Anterior cingulate cortex (tissue), 58 donors: Measurements from ENCODE around the gene PACRG.

Source experiments
- DNase-seq, 58 donors: peaks; one replicate each; lab custom pipeline; 2025; lab: John Stamatoyannopoulos, UW

PACRG gene

DNA sequence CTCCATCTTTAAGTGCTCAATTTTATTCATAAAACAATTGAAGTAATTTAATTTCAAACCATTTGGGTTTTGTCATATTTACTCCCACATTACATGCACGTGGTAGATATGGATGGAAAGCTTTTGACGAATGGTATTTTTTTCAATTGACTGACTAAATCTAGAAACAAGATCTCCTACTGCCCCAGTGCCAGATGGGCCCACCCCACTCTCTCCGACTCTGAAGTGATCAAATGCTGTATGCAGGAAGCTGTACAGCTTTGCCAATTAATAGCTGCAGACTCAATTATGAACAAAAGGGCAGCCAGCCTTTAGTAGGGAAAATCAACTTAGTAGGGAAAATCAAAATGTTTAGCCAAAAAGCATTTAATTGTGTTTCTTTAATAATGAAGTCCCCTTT is 46.2 kb downstream of the PACRG start:
- DNase-seq = no peak

DNA sequence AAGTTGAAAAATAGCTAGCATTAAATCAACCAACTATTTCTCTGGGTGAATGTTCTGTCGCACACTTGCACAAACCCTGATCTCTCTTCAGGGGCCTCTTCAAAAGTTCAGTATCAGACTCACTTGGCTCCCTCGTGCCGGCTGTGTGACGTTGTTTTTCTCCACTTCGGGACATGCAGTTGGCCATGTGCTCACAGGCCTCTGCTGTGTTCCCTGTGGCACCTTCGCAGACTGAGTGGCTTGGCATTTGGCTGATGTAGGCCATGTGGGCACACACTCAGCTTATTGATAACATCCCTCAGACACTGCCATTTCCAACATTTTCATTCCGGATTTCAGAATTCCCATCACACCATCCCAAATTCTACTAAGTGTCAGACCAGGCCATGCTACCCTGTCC is 49.3 kb downstream of the PACRG start:
- DNase-seq = no peak

DNA sequence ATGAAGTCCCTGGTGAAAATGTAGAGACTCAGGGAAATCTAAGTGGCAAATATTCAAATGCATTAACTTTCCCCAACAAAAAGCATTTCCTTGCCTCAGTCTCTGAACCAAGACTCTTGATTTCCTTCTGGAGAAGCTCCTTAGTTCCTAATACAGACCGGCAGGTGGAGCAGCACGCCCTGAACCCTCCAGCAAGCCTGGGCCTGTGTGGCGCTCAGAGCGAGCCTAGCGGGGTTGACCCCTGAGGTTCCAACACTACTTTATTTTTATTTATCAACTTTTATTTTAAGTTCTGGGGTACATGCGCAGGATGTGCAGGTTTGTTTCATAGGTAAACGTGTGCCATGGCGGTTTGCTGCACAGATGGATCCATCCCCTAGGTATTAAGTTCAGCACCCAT is 50.8 kb downstream of the PACRG start:
- DNase-seq = no peak

DNA sequence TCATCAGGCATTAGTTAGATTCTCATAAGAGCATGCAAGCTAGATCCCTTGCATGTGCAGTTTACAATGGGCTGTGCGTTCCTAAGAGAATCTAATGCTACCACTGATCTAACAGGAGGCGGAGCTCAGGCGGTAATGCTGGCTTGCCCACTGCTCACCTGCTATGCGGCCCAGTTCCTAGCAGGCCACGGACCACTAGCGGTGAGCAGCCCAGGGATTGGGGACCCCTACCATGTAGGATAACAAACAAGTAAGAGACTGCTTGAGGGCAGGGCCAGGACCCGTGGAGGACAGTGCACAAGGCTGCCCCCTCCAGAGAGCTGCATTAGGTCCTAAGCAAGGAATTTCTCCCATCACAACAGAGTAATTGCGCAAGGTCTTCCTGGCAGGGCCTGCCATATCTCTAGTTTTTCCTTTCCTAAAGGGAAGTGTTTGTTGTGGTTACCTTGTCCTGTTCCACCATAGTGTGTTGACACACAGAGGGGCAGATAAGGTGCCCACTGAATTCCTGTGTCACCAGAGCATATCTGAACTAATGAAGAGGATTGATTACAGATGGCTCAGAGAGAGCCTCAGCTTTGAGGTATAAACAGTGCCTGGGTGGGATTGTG is 58.0 kb downstream of the PACRG start:
- no peak for DNase-seq

DNA sequence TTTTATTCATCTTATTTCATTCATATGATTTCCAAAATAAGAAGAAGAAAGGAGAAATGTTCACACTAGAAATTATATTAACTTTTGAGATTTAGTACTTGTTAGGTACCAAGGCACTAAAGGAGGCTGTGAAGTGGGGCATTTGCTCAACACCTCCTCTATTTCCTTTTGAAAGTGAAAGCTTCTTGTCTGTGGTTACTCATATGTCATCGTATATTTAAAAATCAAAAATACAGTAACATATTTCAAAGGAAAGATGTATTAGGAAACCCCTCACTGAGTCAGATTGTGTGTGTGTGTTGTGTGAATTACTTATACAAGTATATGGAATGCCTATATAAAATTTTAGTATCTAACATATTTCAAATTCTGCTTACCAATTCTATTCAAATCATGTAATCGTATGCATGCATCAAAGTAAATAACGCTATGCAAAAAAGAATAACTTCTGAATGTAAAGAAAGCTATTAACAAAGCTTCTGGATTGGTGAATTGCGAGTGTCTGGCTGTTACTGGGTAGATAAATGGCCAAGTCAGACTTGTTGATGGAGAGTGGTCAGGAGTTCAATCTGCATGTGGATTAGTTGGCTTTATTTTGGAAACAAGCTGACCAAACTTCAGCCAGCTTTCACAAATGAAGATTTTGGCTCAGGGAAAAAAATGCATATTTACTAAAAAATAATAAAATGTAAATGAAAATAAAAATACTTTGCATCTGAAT is 70.9 kb downstream of the PACRG start:
- no peak for DNase-seq

DNA sequence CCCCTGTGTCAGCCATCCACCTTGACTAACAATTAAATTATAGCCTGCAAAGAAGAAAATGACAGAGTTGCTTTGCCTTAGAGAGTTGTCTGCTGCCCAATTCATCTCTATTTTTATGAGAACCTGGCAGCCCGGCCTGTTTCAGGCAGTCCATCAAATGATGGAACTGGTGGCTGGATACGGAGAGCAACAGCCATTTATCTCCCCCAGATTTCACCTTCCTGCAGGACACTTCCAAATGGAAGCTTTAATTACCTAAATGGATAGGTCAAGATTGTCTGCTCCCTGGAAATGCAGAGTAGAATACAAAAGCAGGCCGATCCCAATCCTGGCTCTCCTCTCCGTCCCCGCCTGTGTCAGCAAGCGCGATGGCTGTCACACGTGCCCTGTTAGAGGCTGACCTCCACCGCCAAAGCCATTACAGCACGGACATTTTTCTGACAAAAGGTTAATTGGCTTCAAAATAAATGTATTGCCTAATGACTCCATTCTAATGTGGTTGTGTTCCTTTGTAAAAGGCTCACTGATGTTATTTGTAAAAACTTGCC is 86.7 kb downstream of the PACRG start:
- no peak for DNase-seq

DNA sequence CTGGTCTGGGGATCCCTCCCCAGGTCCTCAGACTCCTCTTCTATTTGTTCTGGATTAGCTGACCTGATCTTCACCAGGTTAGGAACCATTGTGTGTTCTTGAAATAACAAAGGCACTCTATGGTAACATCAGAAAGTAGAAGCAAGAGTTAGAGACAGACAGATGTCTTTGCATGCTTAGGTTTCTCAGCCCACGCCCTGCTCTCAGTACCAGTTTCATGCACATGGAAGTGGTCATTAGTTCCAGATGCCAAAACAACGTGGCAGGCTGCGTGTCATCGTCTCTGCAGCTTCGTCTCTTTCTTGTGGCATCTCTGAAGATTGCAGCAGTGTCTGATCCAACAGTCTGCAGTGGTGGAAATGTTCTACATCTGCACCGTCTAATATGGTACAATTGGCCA is 89.4 kb downstream of the PACRG start:
- no peak for DNase-seq

DNA sequence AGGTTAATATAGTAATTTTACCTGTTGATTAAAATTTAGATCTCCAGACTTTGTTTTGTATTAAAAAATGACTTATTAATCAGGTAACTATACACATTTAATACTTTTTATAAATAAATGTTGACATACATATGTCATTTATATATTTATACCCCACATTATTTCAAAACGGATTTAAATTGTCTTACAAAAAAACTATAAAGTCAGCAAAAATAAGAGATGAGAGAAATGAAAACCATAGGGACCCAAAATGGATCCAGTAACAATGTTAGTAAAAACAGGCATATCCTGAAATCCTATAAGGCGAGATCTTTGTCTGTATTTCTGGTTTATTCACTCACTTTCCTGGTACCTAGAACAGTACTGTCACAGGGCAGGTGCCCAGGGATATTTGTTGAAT is 91.5 kb downstream of the PACRG start:
- DNase-seq = no peak

DNA sequence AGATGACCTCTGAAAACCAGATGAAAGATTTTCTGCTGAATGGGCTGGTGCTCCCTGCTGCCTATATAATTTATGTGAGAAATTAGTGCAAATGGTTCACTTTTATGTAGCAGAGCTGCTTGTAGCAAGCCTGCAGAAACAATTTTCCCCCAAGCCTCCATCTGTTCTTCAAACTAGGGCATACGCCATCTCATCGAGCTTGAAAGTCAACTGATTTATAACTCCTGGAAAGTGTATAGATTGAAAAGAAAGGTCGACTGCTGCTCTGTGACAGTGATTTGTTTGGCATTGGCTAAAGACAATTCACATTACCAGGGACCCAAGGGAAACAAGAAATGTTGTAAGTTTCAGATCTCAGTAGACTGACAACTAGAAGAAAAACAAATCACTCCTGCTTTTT is 93.3 kb downstream of the PACRG start:
- no peak for DNase-seq

DNA sequence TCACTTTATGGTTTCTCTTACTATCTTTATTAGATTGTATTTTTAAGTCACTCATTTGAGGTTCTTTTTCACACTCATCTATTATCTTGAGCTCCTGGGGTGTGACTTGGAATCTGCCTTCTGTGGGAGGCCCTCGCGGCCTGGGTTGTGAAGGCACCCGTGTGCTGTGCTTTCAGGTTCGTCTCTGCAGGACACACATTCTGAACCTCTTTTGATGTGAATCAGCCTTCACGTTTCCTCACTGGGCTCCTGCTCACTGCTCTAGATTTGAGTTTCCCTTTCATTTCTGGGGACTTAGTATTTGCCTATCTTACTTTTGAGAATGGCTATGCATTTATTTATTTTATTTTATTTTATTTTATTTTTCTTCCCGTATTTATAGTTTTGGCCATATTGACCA is 97.8 kb downstream of the PACRG start:
- DNase-seq = no peak

DNA sequence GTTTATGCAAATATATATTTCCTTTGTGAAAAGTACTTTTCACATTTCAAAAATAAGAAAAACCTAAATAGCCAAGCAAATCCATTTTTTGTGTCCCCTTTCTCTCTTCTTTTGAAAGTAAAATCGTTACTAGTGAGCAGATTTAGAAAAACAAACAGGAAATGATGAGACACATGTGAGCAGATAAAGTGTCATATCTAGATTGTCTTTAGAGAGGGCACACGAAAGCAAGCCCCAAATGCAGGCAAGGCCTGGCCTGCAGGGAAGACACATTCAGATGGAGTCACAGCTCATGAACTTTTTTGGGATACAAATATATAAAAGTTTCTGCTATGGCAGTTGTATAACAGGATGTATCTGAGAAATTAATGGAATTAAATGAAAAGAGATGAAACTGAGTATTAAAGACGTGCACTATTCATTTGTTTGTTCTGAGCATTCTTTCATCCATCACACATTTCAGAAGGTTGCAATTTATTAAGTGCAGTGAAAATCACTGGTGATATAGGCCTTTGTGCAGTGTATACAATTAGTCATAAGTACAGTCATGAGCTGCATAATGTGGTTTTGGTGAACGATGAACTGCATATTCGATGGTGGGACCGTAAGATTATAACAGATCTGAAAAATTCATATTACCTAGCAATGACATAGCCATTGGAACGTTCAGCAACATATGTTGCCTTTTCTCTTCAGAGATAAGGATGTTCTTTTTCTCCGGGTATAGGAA is 101.4 kb downstream of the PACRG start:
- DNase-seq = no peak

DNA sequence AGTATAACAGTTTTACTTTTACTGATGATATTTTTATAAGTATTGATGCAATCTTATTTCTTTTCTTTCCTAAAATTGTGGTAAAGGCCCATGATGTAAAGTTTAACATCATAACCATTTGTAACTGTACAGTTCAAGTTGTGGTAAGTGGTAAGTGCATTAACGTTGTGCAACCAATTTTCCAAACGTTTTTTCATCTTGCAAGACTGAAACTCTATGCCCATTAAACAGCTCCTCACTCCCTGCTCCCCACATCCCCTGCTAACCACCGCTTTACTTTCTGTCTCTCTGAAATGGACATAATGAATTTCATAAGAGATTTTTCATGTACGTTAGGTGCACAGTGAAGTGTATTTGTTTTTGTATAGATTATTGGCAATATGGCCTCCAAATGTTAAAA is 106.0 kb downstream of the PACRG start:
- no peak for DNase-seq

DNA sequence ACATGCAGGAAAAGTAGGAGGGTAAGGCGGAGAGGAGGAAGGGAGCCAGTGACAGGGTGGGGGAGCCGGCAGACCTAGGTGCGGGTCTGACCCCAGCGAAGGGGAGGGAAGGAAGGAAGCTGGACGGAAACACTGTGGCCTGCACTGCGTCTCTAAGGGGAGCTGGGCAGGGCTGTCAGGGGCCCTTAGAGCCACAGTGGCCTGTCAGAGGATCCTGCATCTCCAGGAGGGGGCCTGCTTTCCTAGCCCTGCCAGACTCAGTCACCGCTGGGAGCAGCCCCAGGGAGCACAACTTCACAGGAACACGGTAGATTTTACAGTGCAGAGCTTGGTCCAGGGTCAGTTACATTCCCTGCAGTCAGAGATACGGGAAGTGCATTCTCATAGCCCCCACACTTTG is 118.2 kb downstream of the PACRG start:
- no peak for DNase-seq

DNA sequence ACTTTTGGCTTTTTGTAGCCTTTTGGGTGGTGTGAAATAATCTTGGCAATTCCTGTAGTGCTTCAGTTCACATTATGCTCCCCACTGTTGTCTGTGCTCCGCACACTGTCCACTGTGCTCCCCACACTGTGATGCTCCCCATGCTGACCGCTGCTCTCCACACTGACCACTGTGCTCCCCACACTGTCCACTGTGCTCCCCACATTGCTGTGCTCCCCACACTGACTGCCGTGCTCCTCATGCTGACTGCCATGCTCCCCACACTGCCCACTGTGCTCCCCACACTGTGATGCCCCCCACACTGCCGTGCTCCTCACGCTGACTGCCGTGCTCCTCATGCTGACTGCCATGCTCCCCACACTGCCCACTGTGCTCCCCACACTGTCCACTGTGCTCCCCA is 118.9 kb downstream of the PACRG start:
- no peak for DNase-seq

DNA sequence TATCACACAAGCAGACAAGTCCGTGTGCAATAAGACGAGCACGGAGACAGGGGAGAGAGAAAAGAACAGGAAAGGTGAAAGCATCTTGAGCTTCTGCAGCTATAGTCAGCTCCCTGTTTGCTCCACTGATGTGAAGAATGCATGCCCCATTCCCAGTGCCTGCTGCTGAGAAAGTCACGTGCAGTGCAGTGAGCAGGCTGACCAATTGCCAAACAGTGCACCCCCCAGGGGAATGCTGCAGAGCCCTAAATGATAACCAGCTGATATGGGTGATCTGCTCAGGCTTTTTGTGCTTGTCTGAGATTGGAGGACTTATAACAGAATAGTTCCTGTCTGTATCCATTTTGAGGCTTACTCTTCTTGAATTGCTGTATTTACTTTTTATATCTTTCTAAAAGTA is 121.5 kb downstream of the PACRG start:
- DNase-seq = peak in 17 of 58 donors; percentile 10 to 62 (median 31)

DNA sequence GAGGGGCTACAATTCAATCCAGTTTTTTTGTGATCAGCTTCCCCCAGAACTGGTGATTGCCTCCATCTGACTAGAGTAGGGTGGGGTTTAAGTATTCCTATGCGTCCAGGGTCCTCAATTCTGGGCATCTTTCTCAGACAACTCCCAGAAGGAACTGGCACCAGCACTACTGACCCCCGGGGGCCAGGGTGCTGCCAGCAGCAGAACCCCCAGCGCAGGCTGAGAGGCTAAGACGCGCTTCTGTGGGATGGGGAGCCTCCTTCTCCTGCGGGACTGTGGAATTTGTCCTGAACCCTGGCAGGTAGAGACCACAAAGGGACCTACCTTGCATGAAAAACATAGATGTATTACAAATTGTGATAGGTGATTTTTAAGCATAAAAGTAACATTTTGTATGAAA is 124.4 kb downstream of the PACRG start:
- DNase-seq = no peak

DNA sequence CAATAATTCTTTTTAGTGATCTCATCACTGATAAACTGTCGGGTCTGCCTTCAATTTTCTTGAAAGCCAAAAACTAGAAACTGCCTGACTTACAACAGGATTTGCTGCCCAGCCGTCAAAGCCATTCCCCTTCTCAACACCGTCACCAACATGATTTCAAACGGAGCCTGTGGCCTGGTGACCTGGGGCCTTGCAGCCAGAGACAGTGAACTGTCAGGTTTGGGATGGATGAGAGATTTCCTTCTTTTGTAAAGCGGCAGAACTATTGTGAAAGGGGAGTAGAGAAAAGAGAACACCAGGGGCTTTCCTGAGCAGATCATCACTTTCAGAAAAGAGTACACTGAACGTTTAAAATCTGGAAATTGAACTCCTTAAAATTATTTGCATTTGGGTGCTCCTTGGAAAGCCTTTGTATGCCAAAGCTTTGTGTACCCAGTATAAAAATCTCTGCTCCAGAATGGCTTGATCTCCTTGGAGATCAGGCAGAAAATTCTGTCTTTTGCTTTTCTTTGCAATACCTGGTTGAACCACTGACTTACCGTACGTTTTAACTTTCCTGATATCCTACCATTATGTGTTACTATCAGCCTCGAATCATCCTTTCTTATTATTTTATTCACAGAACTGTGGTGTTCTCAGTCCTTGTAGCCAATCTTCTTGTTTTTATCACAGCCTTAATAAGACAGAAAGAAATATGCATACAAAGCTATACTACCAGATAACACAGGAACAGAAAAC is 125.2 kb downstream of the PACRG start:
- DNase-seq = no peak

DNA sequence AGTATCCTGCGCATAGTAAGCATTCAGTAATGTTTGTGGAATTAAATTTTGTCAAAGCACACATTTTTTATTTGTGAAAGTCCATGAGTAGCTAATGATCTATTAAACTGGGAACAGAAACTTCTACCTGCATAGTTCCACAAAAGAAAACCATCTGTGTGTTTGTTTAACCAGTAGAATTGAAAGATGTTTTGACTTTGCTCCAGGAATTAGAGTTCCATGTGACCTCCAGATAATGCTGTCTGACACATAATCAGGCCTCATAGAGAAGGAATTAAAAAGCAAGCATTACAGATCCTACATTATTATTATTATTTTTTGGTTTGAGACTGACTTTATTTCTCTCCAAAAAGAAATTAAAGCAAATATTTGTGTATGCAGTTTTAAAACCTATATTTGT is 126.5 kb downstream of the PACRG start:
- DNase-seq = no peak

DNA sequence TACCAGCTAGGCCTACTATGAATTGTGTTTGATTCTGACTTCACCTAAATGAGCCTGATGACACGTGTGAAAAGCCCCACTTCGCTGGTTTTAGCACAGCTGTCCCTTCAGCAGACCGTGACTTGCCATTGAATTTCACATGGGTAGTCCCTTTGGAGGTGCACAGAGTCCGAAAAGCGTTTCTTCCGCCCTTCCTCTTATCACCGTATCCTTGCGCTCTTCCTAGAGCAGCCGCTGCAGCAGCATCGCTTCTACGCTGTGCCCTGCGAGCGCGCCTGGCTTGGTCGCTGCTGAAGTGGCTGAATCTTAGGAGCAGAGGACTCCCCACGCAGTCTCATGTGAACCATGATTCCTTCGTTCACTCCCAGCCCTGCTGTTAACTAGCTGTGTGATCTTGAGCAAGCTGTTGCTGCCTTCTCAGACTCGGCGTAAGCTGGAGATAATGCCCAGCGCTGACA is 127.0 kb downstream of the PACRG start:
- DNase-seq = peak in 6 of 58 donors; percentile 5 to 26 (median 23)

DNA sequence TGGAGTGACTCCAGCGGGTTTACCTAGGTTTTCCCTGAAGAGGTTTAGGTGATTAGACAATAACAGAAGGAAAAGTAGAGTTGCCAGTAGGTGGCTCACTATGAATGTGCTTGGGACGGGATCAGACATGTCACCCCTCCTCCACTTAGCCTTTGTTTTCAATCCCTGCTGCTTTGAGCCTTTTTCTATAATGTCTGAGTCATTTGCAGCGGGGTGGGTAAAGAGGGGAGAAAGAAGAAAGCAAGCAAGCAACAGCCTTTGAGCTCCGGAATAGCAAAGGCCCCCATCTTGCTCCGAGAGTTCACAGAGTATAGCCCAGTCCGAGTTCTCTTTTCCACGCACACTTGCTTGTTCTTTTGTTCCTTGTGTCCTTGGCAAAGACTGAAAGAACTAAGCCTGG is 129.1 kb downstream of the PACRG start:
- DNase-seq = peak in 52 of 58 donors; percentile 15 to 92 (median 71)

DNA sequence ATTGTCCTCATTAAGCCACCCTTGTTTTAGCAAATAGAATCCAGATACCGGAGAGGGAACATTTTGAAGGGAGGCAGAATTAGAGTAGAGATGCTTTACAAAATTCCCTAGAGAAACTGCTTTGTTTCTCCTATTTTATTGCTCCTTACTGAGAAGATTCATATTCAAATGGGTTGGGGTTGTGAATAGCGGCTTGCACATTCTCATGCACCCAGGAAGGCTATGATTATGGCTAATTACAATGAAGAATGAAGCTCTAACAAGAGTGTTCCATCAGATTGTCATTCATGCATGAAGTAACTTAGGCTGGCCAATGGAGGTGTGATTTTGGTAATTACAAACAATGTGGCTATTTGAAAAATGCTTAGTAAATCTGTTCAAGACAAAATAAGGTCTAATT is 129.6 kb downstream of the PACRG start:
- DNase-seq = peak in 4 of 58 donors; percentile 56 to 75 (median 65)
